Hepatocyte (in vitro differentiated cells): ENCODE measurements around the gene MRTFB.

Experiments used
- CTCF ChIP-seq: fragments of 200-600 bp; sonication (generic); IDR thresholded peaks from 2 replicates; pipeline ENCODE4 v1.5.1; 2016; ENCODE audit warnings: antibody characterized with exemption, mild to moderate bottlenecking; ENCODE audit not compliant: poor library complexity
- EZH2 ChIP-seq: fragments of 200-600 bp; sonication (generic); IDR thresholded peaks from 2 replicates; pipeline ENCODE4 v1.6.1; 2016; ENCODE audit warnings: antibody characterized with exemption, mild to moderate bottlenecking, borderline replicate concordance

GRCh38 chr16:14074544-14074943 lies 3.4 kb downstream of the MRTFB start:
- no peak for TF ChIP-seq CTCF
- TF ChIP-seq EZH2 = no peak
